ENCODE results near the gene RAB11FIP3. TPM values are rescaled to one million over a fixed set of nuclear protein-coding genes. Genes with fewer than 3 reads are reported as not detected.

RAB11FIP3 gene
- total and polyA plus RNA-seq, 2 of the 13 experiments (the other 11 are each of a cell fraction or from before 2014, with no cell fraction given) = 34.3 to 57.6 TPM

DNA sequence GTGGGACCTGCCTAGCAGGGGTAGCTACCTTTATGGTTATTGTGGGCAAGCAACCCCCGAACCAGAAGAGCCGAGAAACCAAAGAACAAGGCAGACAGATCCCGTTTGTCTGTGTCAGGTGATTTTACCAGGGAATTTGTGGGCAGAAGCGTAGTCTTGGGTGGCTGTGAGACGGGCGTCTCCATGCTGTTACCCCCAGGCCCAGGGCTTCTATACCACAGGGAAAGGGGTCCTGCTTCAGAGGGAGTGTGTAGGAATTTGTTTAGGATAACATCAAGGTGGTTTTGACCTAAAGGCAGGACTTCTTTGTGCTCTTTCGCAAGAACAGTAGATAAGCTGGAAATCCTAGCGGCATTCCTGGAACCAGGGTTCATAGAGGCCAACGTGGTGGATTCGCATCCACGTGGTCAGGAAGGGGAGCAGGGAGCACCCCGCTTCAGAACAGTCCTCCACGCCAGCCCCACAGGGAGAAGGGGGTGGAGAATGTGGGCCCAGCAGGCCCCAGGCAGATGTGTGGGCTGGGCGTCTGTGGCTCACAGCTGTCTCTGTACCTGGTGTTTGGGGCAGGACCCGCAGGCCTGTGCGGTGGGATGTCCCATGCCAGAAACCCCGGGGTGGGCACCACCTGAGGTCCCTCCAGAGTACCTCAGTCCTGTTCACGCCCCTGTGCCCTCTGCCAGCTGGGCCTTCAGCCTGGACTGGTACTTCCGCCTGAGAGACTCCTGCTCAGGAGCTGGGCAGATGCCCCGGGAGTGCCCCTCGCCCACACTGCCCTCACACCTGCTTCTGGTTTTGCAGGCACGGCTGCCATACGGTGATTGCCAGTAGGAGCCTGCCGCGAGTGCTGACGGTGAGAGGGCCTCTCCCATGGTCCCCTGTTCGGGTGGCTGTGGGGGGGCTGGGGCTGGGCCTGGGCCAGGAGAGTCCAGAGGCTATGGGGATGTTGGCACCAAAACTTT lies 19.6 kb upstream of the RAB11FIP3 start (continued):
- 0 out of 2 replicates have a peak, but pooled peaks have one; percentile 30 for TF ChIP-seq TIGD3 (CRISPR knock-in tag; IDR thresholded peaks at IDR 0.05; ENCODE audit: borderline replicate concordance)
- TF ChIP-seq, protein P1, sequence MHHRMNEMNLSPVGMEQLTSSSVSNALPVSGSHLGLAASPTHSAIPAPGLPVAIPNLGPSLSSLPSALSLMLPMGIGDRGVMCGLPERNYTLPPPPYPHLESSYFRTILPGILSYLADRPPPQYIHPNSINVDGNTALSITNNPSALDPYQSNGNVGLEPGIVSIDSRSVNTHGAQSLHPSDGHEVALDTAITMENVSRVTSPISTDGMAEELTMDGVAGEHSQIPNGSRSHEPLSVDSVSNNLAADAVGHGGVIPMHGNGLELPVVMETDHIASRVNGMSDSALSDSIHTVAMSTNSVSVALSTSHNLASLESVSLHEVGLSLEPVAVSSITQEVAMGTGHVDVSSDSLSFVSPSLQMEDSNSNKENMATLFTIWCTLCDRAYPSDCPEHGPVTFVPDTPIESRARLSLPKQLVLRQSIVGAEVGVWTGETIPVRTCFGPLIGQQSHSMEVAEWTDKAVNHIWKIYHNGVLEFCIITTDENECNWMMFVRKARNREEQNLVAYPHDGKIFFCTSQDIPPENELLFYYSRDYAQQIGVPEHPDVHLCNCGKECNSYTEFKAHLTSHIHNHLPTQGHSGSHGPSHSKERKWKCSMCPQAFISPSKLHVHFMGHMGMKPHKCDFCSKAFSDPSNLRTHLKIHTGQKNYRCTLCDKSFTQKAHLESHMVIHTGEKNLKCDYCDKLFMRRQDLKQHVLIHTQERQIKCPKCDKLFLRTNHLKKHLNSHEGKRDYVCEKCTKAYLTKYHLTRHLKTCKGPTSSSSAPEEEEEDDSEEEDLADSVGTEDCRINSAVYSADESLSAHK (CRISPR knock-in tag; IDR thresholded peaks at IDR 0.05; ENCODE audit: borderline replicate concordance) = no peak
- peak; percentile 100 for TF ChIP-seq DMAP1 (CRISPR knock-in tag; IDR thresholded peaks at IDR 0.05)
- TF ChIP-seq EZH2 (conservative IDR thresholded peaks at IDR 0.05; ENCODE audit: low read depth, low read length) = no peak
- TF ChIP-seq, protein P2, sequence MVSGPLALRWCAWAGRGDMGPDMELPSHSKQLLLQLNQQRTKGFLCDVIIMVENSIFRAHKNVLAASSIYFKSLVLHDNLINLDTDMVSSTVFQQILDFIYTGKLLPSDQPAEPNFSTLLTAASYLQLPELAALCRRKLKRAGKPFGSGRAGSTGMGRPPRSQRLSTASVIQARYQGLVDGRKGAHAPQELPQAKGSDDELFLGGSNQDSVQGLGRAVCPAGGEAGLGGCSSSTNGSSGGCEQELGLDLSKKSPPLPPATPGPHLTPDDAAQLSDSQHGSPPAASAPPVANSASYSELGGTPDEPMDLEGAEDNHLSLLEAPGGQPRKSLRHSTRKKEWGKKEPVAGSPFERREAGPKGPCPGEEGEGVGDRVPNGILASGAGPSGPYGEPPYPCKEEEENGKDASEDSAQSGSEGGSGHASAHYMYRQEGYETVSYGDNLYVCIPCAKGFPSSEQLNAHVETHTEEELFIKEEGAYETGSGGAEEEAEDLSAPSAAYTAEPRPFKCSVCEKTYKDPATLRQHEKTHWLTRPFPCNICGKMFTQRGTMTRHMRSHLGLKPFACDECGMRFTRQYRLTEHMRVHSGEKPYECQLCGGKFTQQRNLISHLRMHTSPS (CRISPR knock-in tag; IDR thresholded peaks at IDR 0.05; ENCODE audit: low read depth) = peak; percentile 77; the same call in 1 of the 2 replicates
- TF ChIP-seq HDAC2 (CRISPR knock-in tag; IDR thresholded peaks at IDR 0.05) = peak; percentile 88
- TF ChIP-seq, protein P3, sequence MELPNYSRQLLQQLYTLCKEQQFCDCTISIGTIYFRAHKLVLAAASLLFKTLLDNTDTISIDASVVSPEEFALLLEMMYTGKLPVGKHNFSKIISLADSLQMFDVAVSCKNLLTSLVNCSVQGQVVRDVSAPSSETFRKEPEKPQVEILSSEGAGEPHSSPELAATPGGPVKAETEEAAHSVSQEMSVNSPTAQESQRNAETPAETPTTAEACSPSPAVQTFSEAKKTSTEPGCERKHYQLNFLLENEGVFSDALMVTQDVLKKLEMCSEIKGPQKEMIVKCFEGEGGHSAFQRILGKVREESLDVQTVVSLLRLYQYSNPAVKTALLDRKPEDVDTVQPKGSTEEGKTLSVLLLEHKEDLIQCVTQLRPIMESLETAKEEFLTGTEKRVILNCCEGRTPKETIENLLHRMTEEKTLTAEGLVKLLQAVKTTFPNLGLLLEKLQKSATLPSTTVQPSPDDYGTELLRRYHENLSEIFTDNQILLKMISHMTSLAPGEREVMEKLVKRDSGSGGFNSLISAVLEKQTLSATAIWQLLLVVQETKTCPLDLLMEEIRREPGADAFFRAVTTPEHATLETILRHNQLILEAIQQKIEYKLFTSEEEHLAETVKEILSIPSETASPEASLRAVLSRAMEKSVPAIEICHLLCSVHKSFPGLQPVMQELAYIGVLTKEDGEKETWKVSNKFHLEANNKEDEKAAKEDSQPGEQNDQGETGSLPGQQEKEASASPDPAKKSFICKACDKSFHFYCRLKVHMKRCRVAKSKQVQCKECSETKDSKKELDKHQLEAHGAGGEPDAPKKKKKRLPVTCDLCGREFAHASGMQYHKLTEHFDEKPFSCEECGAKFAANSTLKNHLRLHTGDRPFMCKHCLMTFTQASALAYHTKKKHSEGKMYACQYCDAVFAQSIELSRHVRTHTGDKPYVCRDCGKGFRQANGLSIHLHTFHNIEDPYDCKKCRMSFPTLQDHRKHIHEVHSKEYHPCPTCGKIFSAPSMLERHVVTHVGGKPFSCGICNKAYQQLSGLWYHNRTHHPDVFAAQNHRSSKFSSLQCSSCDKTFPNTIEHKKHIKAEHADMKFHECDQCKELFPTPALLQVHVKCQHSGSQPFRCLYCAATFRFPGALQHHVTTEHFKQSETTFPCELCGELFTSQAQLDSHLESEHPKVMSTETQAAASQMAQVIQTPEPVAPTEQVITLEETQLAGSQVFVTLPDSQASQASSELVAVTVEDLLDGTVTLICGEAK (IDR thresholded peaks at IDR 0.05) = no peak
- TF ChIP-seq, protein P3 (CRISPR knock-in tag; IDR thresholded peaks at IDR 0.05) = no peak
- no peak for TF ChIP-seq ZNF7 (CRISPR knock-in tag; IDR thresholded peaks at IDR 0.05)
- TF ChIP-seq ZNF549 (CRISPR knock-in tag; IDR thresholded peaks at IDR 0.05) = no peak
- no peak for TF ChIP-seq ADNP (CRISPR knock-in tag; IDR thresholded peaks at IDR 0.05)
- TF ChIP-seq MAFG (CRISPR knock-in tag; IDR thresholded peaks at IDR 0.05) = no peak
- TF ChIP-seq ZNF331 (CRISPR knock-in tag; IDR thresholded peaks at IDR 0.05) = peak; percentile 96
- no peak for TF ChIP-seq CHD2 (IDR thresholded peaks at IDR 0.05; ENCODE audit: low read depth, low read length)
- TF ChIP-seq ZNF124 (CRISPR knock-in tag; IDR thresholded peaks at IDR 0.05) = no peak
